T follicular helper cell (primary cell): ENCODE measurements around the gene TPH2.

ENCODE experiments used
- DNase-seq: peaks from one replicate; pipeline ENCODE4 v3.0.0-alpha.2; 2020; ENCODE audit warnings: low read depth

Gene TPH2

GRCh38 chr12:72033991-72034390 is 95.3 kb downstream of the TPH2 start:
- no peak for DNase-seq

- DNase-seq: no peak
Observed at GRCh38 chr12:72035625-72036024, 97.0 kb downstream of the TPH2 start.

GRCh38 chr12:72036393-72036792 is 97.7 kb downstream of the TPH2 start:
- DNase-seq: no peak

GRCh38 chr12:72037006-72037795 is 98.6 kb downstream of the TPH2 start:
- no peak for DNase-seq

- no peak for DNase-seq
Observed at GRCh38 chr12:72041811-72042210, 103.2 kb downstream of the TPH2 start.

GRCh38 chr12:72053604-72054003 is 115.0 kb downstream of the TPH2 start:
- no peak for DNase-seq

- DNase-seq: no peak
Observed at GRCh38 chr12:72054511-72054910, 115.9 kb downstream of the TPH2 start.

GRCh38 chr12:72057330-72057914 is 118.8 kb downstream of the TPH2 start:
- DNase-seq: no peak

- no peak for DNase-seq
Observed at GRCh38 chr12:72063073-72063472, 124.4 kb downstream of the TPH2 start.

GRCh38 chr12:72071030-72071429 is 132.4 kb downstream of the TPH2 start:
- no peak for DNase-seq

- DNase-seq: no peak
Observed at GRCh38 chr12:72072592-72073212, 134.1 kb downstream of the TPH2 start.

GRCh38 chr12:72074065-72074464 is 135.4 kb downstream of the TPH2 start:
- no peak for DNase-seq

- no peak for DNase-seq
Observed at GRCh38 chr12:72074956-72075355, 136.3 kb downstream of the TPH2 start.

- DNase-seq: no peak
Observed at GRCh38 chr12:72075401-72075800, 136.8 kb downstream of the TPH2 start.

- no peak for DNase-seq
Observed at GRCh38 chr12:72075891-72076557, 137.4 kb downstream of the TPH2 start.

- DNase-seq: no peak
Observed at GRCh38 chr12:72076558-72076915, 137.9 kb downstream of the TPH2 start.

- DNase-seq: no peak
Observed at GRCh38 chr12:72077111-72077820, 138.6 kb downstream of the TPH2 start.

GRCh38 chr12:72081777-72082176 is 143.1 kb downstream of the TPH2 start:
- DNase-seq: no peak
